Activated CD8-positive, alpha-beta T cell treated with anti-CD3 and anti-CD28 coated beads, Interleukin-2, amount 10 ng/mL, durations not matched to agents 7 days and 5 days (primary cell): ENCODE measurements around the gene L1CAM. TPM values are rescaled to one million over a fixed set of nuclear protein-coding genes. Genes with fewer than 3 reads are reported as not detected.

Experiments
- ATAC-seq: fragments of 150-1000 bp; cut with Tn5 transposase; one replicate; pipeline ENCODE4 v1.10.0; 2021; ENCODE audit warnings: moderate library complexity
- CTCF ChIA-PET: fragments of 350-600 bp; sonication (Branson Sonifier 250); formaldehyde crosslinking; loops from one replicate; lab custom pipeline; 2021; ENCODE audit warnings: antibody characterized with exemption; lab: Charles Lee
- POLR2A ChIA-PET: fragments of 350-600 bp; sonication (Branson Sonifier 250); formaldehyde crosslinking; loops from one replicate; lab custom pipeline; 2021; ENCODE audit warnings: antibody characterized with exemption; lab: Charles Lee
- DNase-seq: peaks from one replicate; pipeline ENCODE4 v3.0.0-alpha.2; 2020
- H3K27ac Mint-ChIP-seq: one replicate; pipeline ENCODE4 v1.8.0; 2021; ENCODE audit warnings: mild to moderate bottlenecking, mixed read lengths
- H3K27me3 Mint-ChIP-seq: one replicate; pipeline ENCODE4 v1.8.0; 2021; ENCODE audit warnings: low read depth, mixed read lengths
- H3K36me3 Mint-ChIP-seq: one replicate; pipeline ENCODE4 v1.8.0; 2021; ENCODE audit warnings: low read depth, mixed read lengths
- H3K4me1 Mint-ChIP-seq: one replicate; pipeline ENCODE4 v1.8.0; 2021; ENCODE audit warnings: low read depth, mixed read lengths
- H3K4me3 Mint-ChIP-seq: one replicate; pipeline ENCODE4 v1.8.0; 2021; ENCODE audit warnings: mild to moderate bottlenecking, mixed read lengths
- H3K9me3 Mint-ChIP-seq: one replicate; pipeline ENCODE4 v1.8.0; 2022; ENCODE audit warnings: mixed read lengths; ENCODE audit not compliant: insufficient read depth
- total RNA-seq, 2 experiments: library from RNA; stranded (reverse); gene quantifications; one replicate each; pipeline ENCODE4 v1.2.3, GENCODE V29; 2021

L1CAM gene, protein sequence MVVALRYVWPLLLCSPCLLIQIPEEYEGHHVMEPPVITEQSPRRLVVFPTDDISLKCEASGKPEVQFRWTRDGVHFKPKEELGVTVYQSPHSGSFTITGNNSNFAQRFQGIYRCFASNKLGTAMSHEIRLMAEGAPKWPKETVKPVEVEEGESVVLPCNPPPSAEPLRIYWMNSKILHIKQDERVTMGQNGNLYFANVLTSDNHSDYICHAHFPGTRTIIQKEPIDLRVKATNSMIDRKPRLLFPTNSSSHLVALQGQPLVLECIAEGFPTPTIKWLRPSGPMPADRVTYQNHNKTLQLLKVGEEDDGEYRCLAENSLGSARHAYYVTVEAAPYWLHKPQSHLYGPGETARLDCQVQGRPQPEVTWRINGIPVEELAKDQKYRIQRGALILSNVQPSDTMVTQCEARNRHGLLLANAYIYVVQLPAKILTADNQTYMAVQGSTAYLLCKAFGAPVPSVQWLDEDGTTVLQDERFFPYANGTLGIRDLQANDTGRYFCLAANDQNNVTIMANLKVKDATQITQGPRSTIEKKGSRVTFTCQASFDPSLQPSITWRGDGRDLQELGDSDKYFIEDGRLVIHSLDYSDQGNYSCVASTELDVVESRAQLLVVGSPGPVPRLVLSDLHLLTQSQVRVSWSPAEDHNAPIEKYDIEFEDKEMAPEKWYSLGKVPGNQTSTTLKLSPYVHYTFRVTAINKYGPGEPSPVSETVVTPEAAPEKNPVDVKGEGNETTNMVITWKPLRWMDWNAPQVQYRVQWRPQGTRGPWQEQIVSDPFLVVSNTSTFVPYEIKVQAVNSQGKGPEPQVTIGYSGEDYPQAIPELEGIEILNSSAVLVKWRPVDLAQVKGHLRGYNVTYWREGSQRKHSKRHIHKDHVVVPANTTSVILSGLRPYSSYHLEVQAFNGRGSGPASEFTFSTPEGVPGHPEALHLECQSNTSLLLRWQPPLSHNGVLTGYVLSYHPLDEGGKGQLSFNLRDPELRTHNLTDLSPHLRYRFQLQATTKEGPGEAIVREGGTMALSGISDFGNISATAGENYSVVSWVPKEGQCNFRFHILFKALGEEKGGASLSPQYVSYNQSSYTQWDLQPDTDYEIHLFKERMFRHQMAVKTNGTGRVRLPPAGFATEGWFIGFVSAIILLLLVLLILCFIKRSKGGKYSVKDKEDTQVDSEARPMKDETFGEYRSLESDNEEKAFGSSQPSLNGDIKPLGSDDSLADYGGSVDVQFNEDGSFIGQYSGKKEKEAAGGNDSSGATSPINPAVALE
- total RNA-seq: 1 to 10 TPM; 7.1 to 7.5 TPM

DNA sequence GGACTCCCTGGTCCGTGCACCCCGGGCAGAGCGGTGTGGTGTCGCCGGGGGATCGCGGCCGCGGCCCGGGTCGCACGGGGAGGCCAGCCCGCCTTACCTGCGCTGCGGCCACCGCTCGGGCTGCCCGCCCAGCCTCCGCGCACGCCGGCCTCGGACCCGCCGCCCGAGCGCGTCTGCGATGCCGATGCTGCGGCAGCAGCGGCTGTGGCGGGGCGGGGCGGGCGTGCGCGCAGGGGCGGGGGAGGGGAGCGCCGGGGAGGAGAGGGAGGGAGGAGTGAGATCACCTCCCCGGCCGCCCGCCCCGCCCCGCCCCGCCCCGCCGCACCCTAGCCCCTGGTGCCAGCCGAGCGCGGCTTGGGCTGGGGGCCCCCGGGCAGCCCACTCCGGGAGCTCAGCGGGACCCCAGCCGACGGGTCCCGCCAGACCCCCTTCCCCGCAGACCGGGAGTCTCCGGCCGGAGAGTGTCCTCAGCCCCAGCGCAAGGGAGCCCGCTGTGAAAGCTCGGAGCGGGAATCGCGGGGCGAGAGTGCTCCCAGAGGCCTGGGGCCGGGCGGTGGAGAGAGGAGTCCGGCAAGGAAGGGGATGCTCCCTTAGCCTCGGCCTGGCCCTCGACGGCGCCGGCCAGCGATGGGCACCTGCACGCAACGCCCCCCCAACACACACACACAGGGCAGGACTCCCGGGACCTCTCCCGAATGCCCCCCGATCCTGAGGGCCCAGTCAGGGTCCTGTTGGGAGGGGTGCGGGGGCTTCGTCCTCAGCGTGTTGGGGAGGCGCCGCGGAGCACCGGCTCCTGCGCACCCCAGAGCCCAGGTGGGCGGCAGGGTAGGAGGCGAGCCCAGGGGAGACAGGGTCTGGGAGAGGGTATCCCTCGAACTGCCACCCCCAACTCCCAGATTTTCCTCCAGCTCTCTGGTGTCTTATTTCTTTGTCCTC lies at the start of gene L1CAM:
L1CAM (minus strand) TSS at position 206 of the 936 bp plus-strand sequence. CDS start 10,337 bp downstream, outside the sequence.
- DNase-seq: no peak

DNA sequence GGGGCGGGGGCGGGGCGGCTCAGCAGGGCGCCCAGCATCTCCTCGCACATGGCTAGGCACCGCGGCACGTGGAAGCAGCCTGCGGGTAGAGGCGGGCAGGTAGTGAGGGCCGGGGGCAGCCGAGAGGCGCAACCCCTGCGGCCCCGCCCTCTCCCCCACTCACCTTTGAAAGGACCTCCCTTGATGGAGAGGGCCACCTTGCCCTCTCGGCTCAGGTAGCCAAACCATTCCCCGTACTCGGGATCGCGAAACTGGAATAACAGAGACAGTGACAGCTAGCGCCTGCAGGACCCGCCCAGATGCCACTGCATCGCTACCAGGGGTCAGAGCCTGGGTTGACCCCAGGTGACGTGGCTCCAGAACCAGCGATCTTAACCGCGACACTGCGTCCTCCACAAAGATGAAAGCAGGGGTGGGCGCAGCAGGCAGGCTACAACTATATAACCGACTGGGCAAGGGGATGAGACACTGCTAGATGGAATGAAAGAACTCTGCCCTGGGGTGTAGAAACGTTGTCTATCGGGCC lies 49.4 kb upstream of the L1CAM start:
- H3K27ac Mint-ChIP-seq: peak overlapping the region; percentile 30
- no peaks in the 10 kb centered on the region for H3K27me3 Mint-ChIP-seq
- peaks cover 10% of the 10 kb centered on the region for H3K36me3 Mint-ChIP-seq
- ChIA-PET CTCF (interaction anchor here (1.0 to 1.8 kb wide), 3 partner anchors 11 to 12 kb away, joined by 3 to 12 read pairs (median 3); no protein-coding TSS in a partner anchor), POLR2A (no interaction called here)
- ATAC-seq (no peak), DNase-seq (no peak)
- H3K4me1 Mint-ChIP-seq: peaks cover 31% of the 10 kb centered on the region
- no peaks in the 10 kb centered on the region for H3K9me3 Mint-ChIP-seq
- H3K4me3 Mint-ChIP-seq: peak overlapping the region; percentile 62

More for the DNA sequence above, at the start of gene L1CAM:
- ChIA-PET CTCF (no interaction called here), POLR2A (no interaction called here)
- peak; percentile 54 for ATAC-seq
- H3K36me3 Mint-ChIP-seq: no peaks in the 10 kb centered on the region
- peaks cover 29% of the 10 kb centered on the region for H3K27me3 Mint-ChIP-seq
- peak within 1 kb of the TSS; percentile 62 for H3K4me3 Mint-ChIP-seq
- H3K27ac Mint-ChIP-seq: no peak within 1 kb of the TSS
- H3K9me3 Mint-ChIP-seq: no peaks in the 10 kb centered on the region
- H3K4me1 Mint-ChIP-seq: peaks cover 6% of the 10 kb centered on the region

DNA sequence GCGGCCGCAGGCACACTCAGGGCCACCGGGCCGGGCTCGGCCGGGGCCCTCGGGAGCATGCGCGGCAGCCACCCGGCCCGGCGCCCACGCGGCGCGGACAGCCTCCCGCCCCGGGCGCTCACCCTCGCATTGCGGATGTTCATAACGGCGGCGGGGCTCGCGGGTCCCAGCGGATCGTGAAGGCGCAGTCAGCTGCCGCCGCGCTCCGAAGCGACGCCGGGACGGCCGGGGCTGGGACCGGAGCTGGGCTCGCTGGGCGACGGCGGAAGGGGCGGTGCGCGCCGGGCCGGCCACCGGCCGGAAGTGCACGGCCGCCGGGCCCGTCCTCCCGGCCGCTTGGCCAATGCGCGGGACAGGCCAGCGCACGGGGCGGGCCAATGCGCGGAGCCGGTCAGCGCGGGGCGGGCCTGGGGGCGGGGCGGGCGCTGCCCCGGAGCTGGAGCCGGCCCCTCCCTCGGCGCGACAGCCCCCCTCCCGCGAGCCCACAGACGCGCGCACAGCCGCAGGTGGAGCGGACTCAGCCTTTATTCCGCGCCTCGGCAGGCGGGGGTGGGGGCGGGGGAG lies 48.9 kb upstream of the L1CAM start, which contains the start of gene NAA10:
NAA10 (minus strand) TSS at position 276 of the 564 bp plus-strand sequence; CDS start at position 143, 133 bp downstream.
- CTCF ChIA-PET: interaction anchor here (1.0 to 1.8 kb wide), 2 partner anchors 10 to 12 kb away, joined by 3 to 12 read pairs; no protein-coding TSS in a partner anchor
- POLR2A ChIA-PET: no interaction called here

DNA sequence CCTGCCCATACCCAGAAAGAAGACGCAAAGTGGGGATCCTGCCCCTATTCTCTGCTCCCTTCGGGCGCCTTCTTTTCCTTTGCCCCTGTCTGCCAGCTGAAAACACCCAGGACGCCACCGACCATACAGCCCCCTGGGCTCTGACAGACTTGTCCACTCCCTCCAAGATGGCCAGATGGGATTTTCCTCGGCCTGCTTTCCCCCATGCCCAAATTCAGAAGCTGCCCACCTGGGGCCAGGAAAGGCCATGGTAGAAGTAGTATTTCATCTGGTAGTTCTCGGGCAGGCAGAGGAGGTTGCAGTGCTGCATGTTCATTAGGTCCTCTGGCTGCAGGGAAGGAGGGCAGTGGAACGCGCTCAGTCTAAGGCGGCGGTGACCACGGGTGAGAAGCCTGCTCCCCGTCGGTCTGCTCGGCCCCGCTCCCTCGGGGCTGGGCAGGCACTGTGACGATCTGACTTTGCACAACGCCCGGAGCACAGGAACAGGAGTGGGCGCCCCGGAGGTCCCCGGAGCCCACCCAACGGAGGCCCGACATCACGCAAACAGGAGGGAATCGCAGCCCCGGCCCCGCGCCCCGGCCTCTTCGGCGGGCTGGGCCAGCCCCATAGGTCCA lies 48.3 kb upstream of the L1CAM start:
- POLR2A ChIA-PET: interaction anchor here (0.9 kb wide), 1 partner anchor 36 kb away, joined by 3 read pairs; no protein-coding TSS in a partner anchor
- ATAC-seq (peak; percentile 37), DNase-seq (no peak)
- Mint-ChIP-seq H3K4me3 (peak overlapping the region; percentile 88), H3K4me1 (peaks cover 28% of the 10 kb centered on the region), H3K9me3 (no peaks in the 10 kb centered on the region), H3K27me3 (no peaks in the 10 kb centered on the region), H3K36me3 (peaks cover 17% of the 10 kb centered on the region), H3K27ac (peak overlapping the region; percentile 85)
- CTCF ChIA-PET: interaction anchor here (1.0 to 1.8 kb wide), 3 partner anchors 10 to 23 kb away, joined by 3 to 12 read pairs (median 4); no protein-coding TSS in a partner anchor

More for the DNA sequence above, 48.9 kb upstream of the L1CAM start, which contains the start of gene NAA10:
- H3K4me3 Mint-ChIP-seq: peak within 1 kb of the TSS; percentile 88
- H3K27me3 Mint-ChIP-seq: no peaks in the 10 kb centered on the region
- H3K4me1 Mint-ChIP-seq: peaks cover 31% of the 10 kb centered on the region
- peaks cover 12% of the 10 kb centered on the region for H3K36me3 Mint-ChIP-seq
- peak; percentile 62 for DNase-seq
- ATAC-seq: peak; percentile 93
- H3K27ac Mint-ChIP-seq: peak within 1 kb of the TSS; percentile 85
- H3K9me3 Mint-ChIP-seq: no peaks in the 10 kb centered on the region

DNA sequence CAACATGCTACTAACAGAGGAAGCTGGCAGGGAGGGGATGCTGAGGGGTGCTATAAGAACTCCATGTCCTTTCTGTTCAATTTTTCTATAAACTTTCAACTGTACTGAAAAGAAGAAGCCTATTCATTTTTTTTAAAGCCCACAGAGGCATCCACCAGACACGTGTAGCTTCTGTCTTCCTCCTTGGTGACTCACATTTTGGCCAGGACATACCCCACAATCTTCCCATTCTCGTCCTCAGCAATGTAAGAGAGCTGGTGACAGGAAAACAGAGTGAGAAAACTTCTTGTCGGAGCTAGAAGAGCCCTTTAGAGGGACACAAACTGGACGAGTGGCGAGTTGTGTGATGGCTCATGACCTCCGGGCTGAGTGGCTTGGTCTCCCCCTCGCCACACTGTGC lies 47.8 kb upstream of the L1CAM start:
- ATAC-seq (no peak), DNase-seq (no peak)
- ChIA-PET CTCF (interaction anchor here (1.2 to 1.8 kb wide), 2 partner anchors 13 to 23 kb away, joined by 4 to 12 read pairs; no protein-coding TSS in a partner anchor), POLR2A (interaction anchor here (0.9 kb wide), 1 partner anchor 36 kb away, joined by 3 read pairs; no protein-coding TSS in a partner anchor)
- Mint-ChIP-seq H3K27me3 (no peaks in the 10 kb centered on the region), H3K4me3 (peak overlapping the region; percentile 88), H3K36me3 (peaks cover 20% of the 10 kb centered on the region), H3K27ac (peak overlapping the region; percentile 85), H3K4me1 (peaks cover 31% of the 10 kb centered on the region), H3K9me3 (no peaks in the 10 kb centered on the region)

DNA sequence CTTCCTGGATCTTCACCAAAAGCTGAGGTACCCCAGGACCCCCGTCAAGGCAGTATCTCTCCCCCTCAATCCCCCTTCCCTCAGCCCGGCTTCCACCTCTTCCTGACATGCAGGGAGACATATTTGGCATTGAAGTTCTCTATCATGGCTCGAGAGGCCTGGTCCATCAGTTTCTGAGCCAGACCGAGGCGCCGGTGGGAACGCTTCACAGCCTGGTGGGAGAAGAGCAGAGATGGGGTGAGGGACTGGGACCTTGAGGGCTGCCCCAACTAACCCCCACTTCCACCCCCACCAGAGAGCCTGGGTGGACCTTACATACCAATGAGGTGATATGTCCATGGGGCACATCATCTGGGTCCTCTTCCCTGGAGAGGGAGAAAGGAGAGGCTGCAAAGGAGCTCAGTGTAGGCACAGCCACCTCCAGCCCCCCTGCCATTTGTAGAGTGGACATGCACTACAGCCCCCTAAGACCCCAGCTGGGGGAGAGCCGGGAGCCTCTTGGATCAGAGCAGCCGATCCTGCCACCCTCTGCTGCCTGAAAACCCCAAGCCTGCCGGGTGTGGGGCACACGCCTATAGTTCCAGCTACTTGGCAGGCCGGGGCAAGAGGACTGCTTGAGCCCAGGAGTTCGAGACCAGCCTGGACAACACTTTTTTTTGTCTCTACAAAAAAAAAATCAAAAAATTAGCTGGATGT lies 46.4 kb upstream of the L1CAM start:
- H3K4me3 Mint-ChIP-seq: no peak overlapping the region
- peaks cover 33% of the 10 kb centered on the region for H3K4me1 Mint-ChIP-seq
- DNase-seq (no peak), ATAC-seq (no peak)
- ChIA-PET CTCF (interaction anchor here (1.5 kb wide), 1 partner anchor 15 kb away, joined by 4 read pairs; no protein-coding TSS in a partner anchor), POLR2A (no interaction called here)
- H3K9me3 Mint-ChIP-seq: no peaks in the 10 kb centered on the region
- H3K36me3 Mint-ChIP-seq: peaks cover 20% of the 10 kb centered on the region
- H3K27ac Mint-ChIP-seq: no peak overlapping the region
- H3K27me3 Mint-ChIP-seq: no peaks in the 10 kb centered on the region

DNA sequence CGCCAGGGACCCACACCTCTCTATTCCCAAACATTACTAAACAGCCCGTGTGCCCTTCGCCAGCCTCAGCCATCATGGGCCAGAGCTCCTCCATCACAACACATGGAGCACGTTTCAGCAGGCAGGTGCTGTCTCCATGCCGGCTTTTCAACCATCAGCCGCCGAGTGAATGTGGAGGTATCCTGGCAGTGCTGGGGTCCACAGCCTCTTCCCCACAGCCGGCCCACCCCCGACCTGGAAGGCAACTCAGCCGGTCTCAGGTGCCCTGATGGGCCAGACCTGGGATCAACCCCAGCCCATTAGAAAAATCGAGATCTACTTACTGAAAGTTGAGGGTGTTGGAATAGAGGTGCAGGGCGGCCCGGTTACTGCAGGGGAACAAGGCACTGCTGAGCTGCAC lies 45.8 kb upstream of the L1CAM start:
- ATAC-seq: no peak
- Mint-ChIP-seq H3K27me3 (no peaks in the 10 kb centered on the region), H3K4me3 (no peak overlapping the region), H3K27ac (peak overlapping the region; percentile 72), H3K9me3 (no peaks in the 10 kb centered on the region), H3K4me1 (peaks cover 33% of the 10 kb centered on the region), H3K36me3 (peaks cover 20% of the 10 kb centered on the region)
- ChIA-PET POLR2A (no interaction called here), CTCF (interaction anchor here (1.5 kb wide), 1 partner anchor 15 kb away, joined by 4 read pairs; no protein-coding TSS in a partner anchor)
- no peak for DNase-seq

DNA sequence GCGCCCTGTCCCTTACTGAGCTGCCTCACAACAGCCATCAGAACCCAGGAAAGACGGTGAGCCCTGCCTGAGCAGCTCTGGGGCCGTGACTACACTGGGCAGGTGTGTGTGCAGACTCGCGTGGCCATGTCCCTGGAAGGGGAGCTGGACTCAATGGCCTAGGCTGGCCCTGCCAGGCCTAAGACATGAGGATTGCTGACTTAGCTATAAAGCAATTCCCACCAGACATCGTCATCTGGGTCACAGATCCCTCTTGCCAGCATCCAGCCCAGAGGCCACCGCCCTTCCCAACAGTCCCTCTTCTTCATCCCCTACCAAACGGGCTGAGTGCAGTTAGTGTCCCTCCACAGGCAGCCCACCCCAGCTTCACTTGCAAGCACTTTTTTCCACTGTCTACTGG lies 45.2 kb upstream of the L1CAM start:
- CTCF ChIA-PET: interaction anchor here (10.6 kb wide), 1 partner anchor 18 kb away, joined by 228 read pairs; the partner anchor contains the start of gene RENBP
- no peaks in the 10 kb centered on the region for H3K9me3 Mint-ChIP-seq
- no peak for ATAC-seq
- H3K36me3 Mint-ChIP-seq: peaks cover 20% of the 10 kb centered on the region
- no peak for DNase-seq
- H3K27ac Mint-ChIP-seq: peak overlapping the region; percentile 72
- H3K4me3 Mint-ChIP-seq: no peak overlapping the region
- POLR2A ChIA-PET: interaction anchor here (9.3 kb wide), 1 partner anchor 17 kb away, joined by 84 read pairs; the partner anchor contains the start of gene RENBP
- peaks cover 31% of the 10 kb centered on the region for H3K4me1 Mint-ChIP-seq
- no peaks in the 10 kb centered on the region for H3K27me3 Mint-ChIP-seq
